Panc1 (cell line): ENCODE data around the gene CFAP251.

Experiments used
- POLR2AphosphoS5 ChIP-seq: IDR thresholded peaks from 2 replicates; pipeline ENCODE4 v1.6.1; 2012; ENCODE audit warnings: mild to moderate bottlenecking, low read depth, low read length, moderate library complexity
- SIN3A ChIP-seq: IDR thresholded peaks from 2 replicates; pipeline ENCODE4 v1.6.1; 2012; ENCODE audit warnings: low read depth, mild to moderate bottlenecking, low read length, moderate library complexity, borderline replicate concordance; ENCODE audit not compliant: insufficient read depth
- TCF7L2 ChIP-seq: IDR thresholded peaks from 2 replicates; pipeline ENCODE4 v1.6.1; 2011; ENCODE audit warnings: mild to moderate bottlenecking, low read depth, low read length, inconsistent platforms
- TF ChIP-seq, protein P1 (sequence below): fragments of 450-650 bp; IDR thresholded peaks from 2 replicates; pipeline ENCODE4 v1.5.1; 2017; ENCODE audit warnings: mild to moderate bottlenecking
- TF ChIP-seq, protein P2 (sequence below), 2 experiments: IDR thresholded peaks; 2 replicates each; pipeline ENCODE4 v1.6.1; 2011 to 2012; ENCODE audit warnings: low read depth in 2 of 2, control low read depth in 1 of 2, low read length in 1 of 2, mild to moderate bottlenecking in 1 of 2, moderate library complexity in 1 of 2; ENCODE audit not compliant: insufficient read depth in 1 of 2

DNA sequence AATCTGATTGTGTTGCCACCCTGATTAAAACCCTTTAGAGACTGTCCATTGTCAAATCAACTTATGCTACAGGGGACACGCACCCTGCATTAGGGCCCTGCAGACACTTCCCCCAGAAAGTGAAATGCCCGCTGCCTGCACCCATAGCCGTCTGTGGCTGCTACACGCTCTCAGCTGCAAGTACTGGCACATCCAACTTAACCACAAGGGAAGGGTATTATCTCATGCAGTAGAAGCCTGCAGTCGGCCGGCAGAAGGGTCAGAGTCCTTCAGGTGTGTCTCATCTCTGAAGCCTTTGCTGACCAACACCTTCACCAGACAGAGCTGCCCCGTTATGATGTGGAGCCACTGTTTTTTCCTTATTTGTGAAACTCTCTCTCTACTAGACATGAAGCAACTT, 20.8 kb downstream of the CFAP251 start:
- TF ChIP-seq, protein P1, sequence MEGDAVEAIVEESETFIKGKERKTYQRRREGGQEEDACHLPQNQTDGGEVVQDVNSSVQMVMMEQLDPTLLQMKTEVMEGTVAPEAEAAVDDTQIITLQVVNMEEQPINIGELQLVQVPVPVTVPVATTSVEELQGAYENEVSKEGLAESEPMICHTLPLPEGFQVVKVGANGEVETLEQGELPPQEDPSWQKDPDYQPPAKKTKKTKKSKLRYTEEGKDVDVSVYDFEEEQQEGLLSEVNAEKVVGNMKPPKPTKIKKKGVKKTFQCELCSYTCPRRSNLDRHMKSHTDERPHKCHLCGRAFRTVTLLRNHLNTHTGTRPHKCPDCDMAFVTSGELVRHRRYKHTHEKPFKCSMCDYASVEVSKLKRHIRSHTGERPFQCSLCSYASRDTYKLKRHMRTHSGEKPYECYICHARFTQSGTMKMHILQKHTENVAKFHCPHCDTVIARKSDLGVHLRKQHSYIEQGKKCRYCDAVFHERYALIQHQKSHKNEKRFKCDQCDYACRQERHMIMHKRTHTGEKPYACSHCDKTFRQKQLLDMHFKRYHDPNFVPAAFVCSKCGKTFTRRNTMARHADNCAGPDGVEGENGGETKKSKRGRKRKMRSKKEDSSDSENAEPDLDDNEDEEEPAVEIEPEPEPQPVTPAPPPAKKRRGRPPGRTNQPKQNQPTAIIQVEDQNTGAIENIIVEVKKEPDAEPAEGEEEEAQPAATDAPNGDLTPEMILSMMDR = no peak
- TF ChIP-seq TCF7L2 (no peak), POLR2AphosphoS5 (no peak), SIN3A (no peak)
- TF ChIP-seq, protein P2, sequence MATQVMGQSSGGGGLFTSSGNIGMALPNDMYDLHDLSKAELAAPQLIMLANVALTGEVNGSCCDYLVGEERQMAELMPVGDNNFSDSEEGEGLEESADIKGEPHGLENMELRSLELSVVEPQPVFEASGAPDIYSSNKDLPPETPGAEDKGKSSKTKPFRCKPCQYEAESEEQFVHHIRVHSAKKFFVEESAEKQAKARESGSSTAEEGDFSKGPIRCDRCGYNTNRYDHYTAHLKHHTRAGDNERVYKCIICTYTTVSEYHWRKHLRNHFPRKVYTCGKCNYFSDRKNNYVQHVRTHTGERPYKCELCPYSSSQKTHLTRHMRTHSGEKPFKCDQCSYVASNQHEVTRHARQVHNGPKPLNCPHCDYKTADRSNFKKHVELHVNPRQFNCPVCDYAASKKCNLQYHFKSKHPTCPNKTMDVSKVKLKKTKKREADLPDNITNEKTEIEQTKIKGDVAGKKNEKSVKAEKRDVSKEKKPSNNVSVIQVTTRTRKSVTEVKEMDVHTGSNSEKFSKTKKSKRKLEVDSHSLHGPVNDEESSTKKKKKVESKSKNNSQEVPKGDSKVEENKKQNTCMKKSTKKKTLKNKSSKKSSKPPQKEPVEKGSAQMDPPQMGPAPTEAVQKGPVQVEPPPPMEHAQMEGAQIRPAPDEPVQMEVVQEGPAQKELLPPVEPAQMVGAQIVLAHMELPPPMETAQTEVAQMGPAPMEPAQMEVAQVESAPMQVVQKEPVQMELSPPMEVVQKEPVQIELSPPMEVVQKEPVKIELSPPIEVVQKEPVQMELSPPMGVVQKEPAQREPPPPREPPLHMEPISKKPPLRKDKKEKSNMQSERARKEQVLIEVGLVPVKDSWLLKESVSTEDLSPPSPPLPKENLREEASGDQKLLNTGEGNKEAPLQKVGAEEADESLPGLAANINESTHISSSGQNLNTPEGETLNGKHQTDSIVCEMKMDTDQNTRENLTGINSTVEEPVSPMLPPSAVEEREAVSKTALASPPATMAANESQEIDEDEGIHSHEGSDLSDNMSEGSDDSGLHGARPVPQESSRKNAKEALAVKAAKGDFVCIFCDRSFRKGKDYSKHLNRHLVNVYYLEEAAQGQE (IDR thresholded peaks at IDR 0.05; ENCODE audit: insufficient read depth in 1 of 2, low read depth in 2 of 2, low read length in 1 of 2) = no peak
